Measurements from ENCODE around the gene PPFIA1. TPM values are rescaled to one million over a fixed set of nuclear protein-coding genes. Genes with fewer than 3 reads are reported as not detected.
"Not testable (repeated sequence)": the region's sequence is repeated elsewhere in the genome, so short reads cannot be mapped to it uniquely, and the experiment has no call there.

The PPFIA1 gene
- total RNA-seq, 1 donor from 2014 or later, result 21.9 TPM

- no peak for ATAC-seq
Measured at GRCh38 chr11:70407814-70408213, 137.3 kb downstream of the PPFIA1 start.

GRCh38 chr11:70408326-70408725, 137.8 kb downstream of the PPFIA1 start:
- DNase-seq (ENCODE audit: low spot score); ATAC-seq: not testable (repeated sequence)

More at GRCh38 chr11:70407814-70408213, 137.3 kb downstream of the PPFIA1 start:
- no peak for DNase-seq (ENCODE audit: low spot score)

GRCh38 chr11:70409437-70409836, 138.9 kb downstream of the PPFIA1 start:
- ATAC-seq (no peak), DNase-seq (ENCODE audit: low spot score) (no peak)

GRCh38 chr11:70409871-70410270, 139.4 kb downstream of the PPFIA1 start:
- no peak for ATAC-seq
- DNase-seq (ENCODE audit: low spot score), result no peak

GRCh38 chr11:70410276-70411205, 140.1 kb downstream of the PPFIA1 start:
- ATAC-seq (no peak), DNase-seq (ENCODE audit: low spot score) (no peak)

- DNase-seq (ENCODE audit: low spot score) (no peak), ATAC-seq (no peak)
Measured at GRCh38 chr11:70411713-70412452, 141.4 kb downstream of the PPFIA1 start.

GRCh38 chr11:70413151-70413550, 142.7 kb downstream of the PPFIA1 start:
- DNase-seq (ENCODE audit: low spot score), result no peak
- no peak for ATAC-seq

GRCh38 chr11:70414341-70415100, 144.0 kb downstream of the PPFIA1 start:
- DNase-seq (ENCODE audit: low spot score), result no peak
- no peak for ATAC-seq

GRCh38 chr11:70415191-70415590, 144.7 kb downstream of the PPFIA1 start:
- ATAC-seq (no peak), DNase-seq (ENCODE audit: low spot score) (no peak)

- ATAC-seq (no peak), DNase-seq (ENCODE audit: low spot score) (no peak)
Measured at GRCh38 chr11:70415642-70416395, 145.3 kb downstream of the PPFIA1 start.

- ATAC-seq, result no peak
- DNase-seq (ENCODE audit: low spot score), result no peak
Measured at GRCh38 chr11:70416881-70417280, 146.4 kb downstream of the PPFIA1 start.

- DNase-seq (ENCODE audit: low spot score) (no peak), ATAC-seq (no peak)
Measured at GRCh38 chr11:70418130-70418529, 147.6 kb downstream of the PPFIA1 start.

GRCh38 chr11:70419307-70420007, 149.0 kb downstream of the PPFIA1 start:
- no peak for ATAC-seq
- no peak for DNase-seq (ENCODE audit: low spot score)

- no peak for ATAC-seq
Measured at GRCh38 chr11:70420008-70420464, 149.5 kb downstream of the PPFIA1 start.

GRCh38 chr11:70420496-70420895, 150.0 kb downstream of the PPFIA1 start:
- DNase-seq (ENCODE audit: low spot score) (no peak), ATAC-seq (no peak)

More at GRCh38 chr11:70420008-70420464, 149.5 kb downstream of the PPFIA1 start:
- DNase-seq (ENCODE audit: low spot score), result no peak

GRCh38 chr11:70421123-70421522, 150.6 kb downstream of the PPFIA1 start:
- DNase-seq (ENCODE audit: low spot score), result no peak
- ATAC-seq, result no peak

- no peak for DNase-seq (ENCODE audit: low spot score)
- ATAC-seq, result no peak
Measured at GRCh38 chr11:70422692-70423522, 152.4 kb downstream of the PPFIA1 start.

All from left lobe of liver (tissue), 2 donors.